SU-DHL-6 (cell line): ENCODE measurements around the gene CREB1.

Experiments
- H2AFZ ChIP-seq: fragments of 200-600 bp; sonication (generic); 2 replicates; pipeline ENCODE4 v1.6.1; 2014; ENCODE audit warnings: low read depth, mild to moderate bottlenecking, moderate library complexity, mixed read lengths, antibody characterized with exemption, low read length; ENCODE audit not compliant: severe bottlenecking
- H3F3A ChIP-seq: fragments of 200-600 bp; shearing (Covaris generic); 2 replicates; pipeline ENCODE4 v1.6.0; 2016; ENCODE audit warnings: antibody characterized with exemption, mild to moderate bottlenecking; ENCODE audit not compliant: insufficient read depth
- H3K27ac ChIP-seq: fragments of 200-600 bp; sonication (generic); 2 replicates; pipeline ENCODE4 v1.5.1; 2016; ENCODE audit warnings: low read depth, mild to moderate bottlenecking, low read length, moderate library complexity, mixed read lengths
- H3K27me3 ChIP-seq: fragments of 200-600 bp; sonication (generic), shearing (Covaris generic); 2 replicates; pipeline ENCODE4 v1.6.0; 2014; ENCODE audit warnings: mild to moderate bottlenecking, low read length
- H3K36me3 ChIP-seq: fragments of 200-600 bp; sonication (generic); 2 replicates; pipeline ENCODE4 v1.6.1; 2014; ENCODE audit warnings: mild to moderate bottlenecking, low read length, mixed read lengths
- H3K4me2 ChIP-seq: fragments of 300-600, 200-600 bp; shearing (Covaris generic), sonication (generic); 2 replicates; pipeline ENCODE4 v1.6.0; 2014; ENCODE audit warnings: low read length, low read depth, mild to moderate bottlenecking; ENCODE audit not compliant: poor library complexity, severe bottlenecking
- H3K4me3 ChIP-seq: fragments of 200-600 bp; sonication (generic); 2 replicates; pipeline ENCODE4 v1.5.1; 2014; ENCODE audit warnings: antibody characterized with exemption, low read length, mild to moderate bottlenecking, mixed read lengths; ENCODE audit not compliant: insufficient read depth, poor library complexity, severe bottlenecking
- H3K79me2 ChIP-seq: fragments of 200-600 bp; sonication (generic); 2 replicates; pipeline ENCODE4 v1.6.1; 2014; ENCODE audit warnings: mild to moderate bottlenecking, low read length, moderate library complexity; ENCODE audit not compliant: insufficient read depth
- H3K9ac ChIP-seq: fragments of 200-600 bp; sonication (generic); 2 replicates; pipeline ENCODE4 v1.7.0; 2014; ENCODE audit warnings: mild to moderate bottlenecking, low read length
- H3K9me2 ChIP-seq: fragments of 200-600 bp; sonication (generic); replicated peaks from 2 replicates; pipeline ENCODE4 v1.6.1; 2014; ENCODE audit warnings: low read length; ENCODE audit not compliant: insufficient read depth
- H3K9me3 ChIP-seq: fragments of 200-600 bp; sonication (generic); 2 replicates; pipeline ENCODE4 v1.6.1; 2014; ENCODE audit warnings: low read length, mixed read lengths; ENCODE audit not compliant: insufficient read depth
- H4K20me1 ChIP-seq: fragments of 200-600 bp; sonication (generic); 2 replicates; pipeline ENCODE4 v1.6.1; 2014; ENCODE audit warnings: low read depth, mild to moderate bottlenecking, antibody characterized with exemption, low read length, moderate library complexity, mixed read lengths
- CTCF ChIP-seq: fragments of 200-600 bp; sonication (generic); IDR thresholded peaks from one replicate; pipeline ENCODE4 v1.5.1; 2017; ENCODE audit warnings: antibody characterized with exemption, mild to moderate bottlenecking, low read length, moderate library complexity; ENCODE audit not compliant: insufficient read depth, poor library complexity, severe bottlenecking
- EZH2phosphoT487 ChIP-seq: fragments of 200-600 bp; sonication (generic), shearing (Covaris generic); conservative IDR thresholded peaks from 2 replicates; pipeline ENCODE4 v1.6.1; 2018; ENCODE audit warnings: mild to moderate bottlenecking, antibody characterized with exemption, low read length, moderate library complexity, mixed read lengths

The CREB1 gene

GRCh38 chr2:207541933-207542332 lies 12.2 kb downstream of the CREB1 start:
- H3K27ac ChIP-seq: no peak overlapping the region
- H2AFZ ChIP-seq: no peak overlapping the region
- peaks cover 98% of the 10 kb centered on the region for H3K79me2 ChIP-seq
- no peaks in the 10 kb centered on the region for H3K27me3 ChIP-seq
- TF ChIP-seq CTCF: no peak
- no peak for TF ChIP-seq EZH2phosphoT487
- no peak overlapping the region for H3K9ac ChIP-seq
- 0 out of 2 replicates have a peak, but pooled peaks cover 5% of the 10 kb centered on the region for H3K36me3 ChIP-seq
- no peaks in the 10 kb centered on the region for H3K9me3 ChIP-seq
- no peaks in the 10 kb centered on the region for H3K9me2 ChIP-seq
- no peak overlapping the region for H3K4me2 ChIP-seq
- H3K4me3 ChIP-seq: no peak overlapping the region
- H4K20me1 ChIP-seq: peaks cover 15% of the 10 kb centered on the region
- H3F3A ChIP-seq: no peaks in the 10 kb centered on the region

GRCh38 chr2:207543272-207543671 lies 13.5 kb downstream of the CREB1 start:
- Histone ChIP-seq H3K36me3 (no peaks in the 10 kb centered on the region), H3F3A (no peaks in the 10 kb centered on the region), H3K9me3 (no peaks in the 10 kb centered on the region), H4K20me1 (peaks cover 15% of the 10 kb centered on the region), H3K4me2 (no peak overlapping the region), H3K79me2 (peaks cover 98% of the 10 kb centered on the region), H2AFZ (no peak overlapping the region), H3K9me2 (no peaks in the 10 kb centered on the region), H3K9ac (no peak overlapping the region), H3K27ac (no peak overlapping the region), H3K27me3 (no peaks in the 10 kb centered on the region), H3K4me3 (no peak overlapping the region)
- no peak for TF ChIP-seq CTCF

GRCh38 chr2:207546822-207547221 lies 17.1 kb downstream of the CREB1 start:
- Histone ChIP-seq H2AFZ (no peak overlapping the region), H3K36me3 (no peaks in the 10 kb centered on the region), H3K9me3 (no peaks in the 10 kb centered on the region), H3K27ac (no peak overlapping the region), H3F3A (no peaks in the 10 kb centered on the region; the same call in 1 of the 2 replicates), H3K79me2 (peaks cover 99% of the 10 kb centered on the region), H3K4me2 (no peak overlapping the region), H4K20me1 (peaks cover 14% of the 10 kb centered on the region), H3K4me3 (no peak overlapping the region), H3K9ac (no peak overlapping the region), H3K27me3 (no peaks in the 10 kb centered on the region), H3K9me2 (no peaks in the 10 kb centered on the region)
- no peak for TF ChIP-seq EZH2phosphoT487
- TF ChIP-seq CTCF: no peak
